Activated naive CD4-positive, alpha-beta T cell treated with anti-CD3 and anti-CD28 coated beads, Interleukin-2, amount 50 U/mL, for 24 hours (primary cell): ENCODE measurements around the gene OSTM1.
"Not testable (repeated sequence)": the region's sequence is repeated elsewhere in the genome, so short reads cannot be mapped to it uniquely, and the experiment has no call there.

ENCODE experiments used
- H3K27ac Mint-ChIP-seq: one replicate; pipeline ENCODE4 v1.8.0; 2021; ENCODE audit warnings: mild to moderate bottlenecking, mixed read lengths
- H3K27me3 Mint-ChIP-seq: one replicate; pipeline ENCODE4 v1.8.0; 2021; ENCODE audit warnings: mixed read lengths
- H3K36me3 Mint-ChIP-seq: one replicate; pipeline ENCODE4 v1.8.0; 2021; ENCODE audit warnings: mixed read lengths
- H3K4me1 Mint-ChIP-seq: one replicate; pipeline ENCODE4 v1.8.0; 2021; ENCODE audit warnings: mixed read lengths
- H3K4me3 Mint-ChIP-seq: one replicate; pipeline ENCODE4 v1.8.0; 2021; ENCODE audit warnings: mild to moderate bottlenecking, mixed read lengths
- H3K9me3 Mint-ChIP-seq: one replicate; pipeline ENCODE4 v1.8.0; 2021; ENCODE audit warnings: mixed read lengths

Gene OSTM1

DNA sequence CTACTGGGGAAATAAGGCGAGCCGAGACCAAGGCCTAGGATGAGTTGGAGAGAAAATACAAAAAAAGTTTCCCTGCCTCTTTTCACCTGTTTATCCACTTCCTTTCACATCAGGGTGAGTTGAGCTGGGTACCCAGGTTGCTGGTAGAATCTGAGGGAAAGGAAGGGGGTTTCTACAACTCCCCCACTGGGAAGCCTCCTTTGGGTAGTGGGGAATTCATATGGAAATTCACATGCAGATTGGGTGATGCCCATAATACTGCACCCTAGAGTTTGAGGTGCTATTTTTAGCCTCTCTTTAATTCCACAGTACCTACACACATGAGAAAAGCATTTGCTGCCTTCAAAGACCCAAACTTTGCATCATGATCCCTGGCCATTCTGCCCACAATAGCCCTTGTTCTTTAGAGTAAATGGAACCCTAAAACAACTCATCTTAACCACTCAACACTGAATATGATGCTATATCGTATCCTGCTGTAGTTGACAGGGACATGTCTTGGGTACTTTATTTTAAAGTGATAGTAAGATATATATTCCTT, 2.7 kb downstream of the OSTM1 start:
- Mint-ChIP-seq H3K27ac (no peak overlapping the region), H3K4me1 (peaks cover 23% of the 10 kb centered on the region), H3K36me3 (no peaks in the 10 kb centered on the region), H3K27me3 (no peaks in the 10 kb centered on the region), H3K4me3 (no peak overlapping the region), H3K9me3 (no peaks in the 10 kb centered on the region)

DNA sequence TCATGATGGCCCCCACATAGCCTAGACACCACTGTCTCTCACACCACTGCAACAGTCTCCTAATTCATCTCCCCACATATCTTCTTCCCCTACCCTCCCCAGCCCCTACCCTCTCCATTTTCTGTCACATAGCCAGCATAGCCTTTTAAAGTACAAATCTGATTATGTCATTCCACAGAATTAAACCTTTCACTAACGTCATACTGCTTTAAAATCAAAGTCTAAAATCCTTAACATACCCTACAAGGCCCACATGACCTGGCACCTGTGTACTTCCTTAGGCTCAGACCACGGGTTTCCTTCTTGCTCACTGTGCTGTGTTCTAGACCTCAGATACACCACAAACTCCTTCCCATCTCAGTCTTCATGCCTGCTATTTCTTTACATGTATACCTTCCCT, 5.9 kb downstream of the OSTM1 start:
- Mint-ChIP-seq H3K4me3 (no peak overlapping the region), H3K27ac (no peak overlapping the region), H3K36me3 (peaks cover 2% of the 10 kb centered on the region), H3K4me1 (peaks cover 18% of the 10 kb centered on the region), H3K27me3 (no peaks in the 10 kb centered on the region), H3K9me3 (no peaks in the 10 kb centered on the region)

DNA sequence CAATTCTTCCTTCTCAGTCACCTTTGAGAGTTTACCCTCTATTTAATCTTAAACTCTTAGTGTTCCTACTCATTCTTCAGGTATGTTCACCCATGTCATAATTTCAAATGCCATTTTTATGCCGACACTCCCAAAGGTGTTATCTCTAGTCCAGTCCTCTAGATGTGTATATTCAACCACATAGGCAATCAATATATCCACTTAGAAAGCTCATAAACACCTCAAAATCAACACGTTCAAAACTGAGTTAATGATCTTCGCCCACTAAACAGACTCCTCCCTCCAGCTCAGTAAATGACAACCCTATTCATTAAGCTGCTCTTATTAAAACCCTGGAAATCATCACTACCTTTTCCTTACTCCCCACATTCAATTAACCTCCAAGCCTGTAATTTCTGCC, 6.4 kb downstream of the OSTM1 start:
- Mint-ChIP-seq H3K36me3 (peaks cover 2% of the 10 kb centered on the region), H3K27me3 (no peaks in the 10 kb centered on the region), H3K4me1 (peaks cover 13% of the 10 kb centered on the region), H3K9me3 (no peaks in the 10 kb centered on the region), H3K27ac (no peak overlapping the region), H3K4me3 (no peak overlapping the region)

DNA sequence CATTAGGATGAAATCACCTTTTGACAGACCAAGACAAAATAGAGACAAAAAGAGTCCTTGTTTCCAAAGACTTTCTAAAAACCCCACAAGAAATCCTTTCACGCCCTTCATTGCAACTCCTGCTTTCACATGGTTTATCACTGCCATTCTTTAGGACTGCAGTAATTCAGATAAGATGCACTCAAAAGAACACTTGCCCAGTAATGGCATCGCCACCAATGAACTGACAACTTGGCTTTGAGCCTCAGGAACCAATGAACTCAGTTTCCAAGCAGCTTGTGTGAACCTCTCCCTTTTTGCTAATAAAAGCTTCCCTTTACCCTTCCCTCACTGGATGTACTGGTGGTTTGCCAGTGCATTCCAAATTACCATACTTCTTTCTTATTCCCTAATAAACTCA, 21.8 kb downstream of the OSTM1 start:
- Mint-ChIP-seq H3K27ac (no peak overlapping the region), H3K9me3 (no peaks in the 10 kb centered on the region), H3K4me3 (no peak overlapping the region), H3K4me1 (no peaks in the 10 kb centered on the region), H3K27me3 (no peaks in the 10 kb centered on the region), H3K36me3 (peaks cover 3% of the 10 kb centered on the region)

DNA sequence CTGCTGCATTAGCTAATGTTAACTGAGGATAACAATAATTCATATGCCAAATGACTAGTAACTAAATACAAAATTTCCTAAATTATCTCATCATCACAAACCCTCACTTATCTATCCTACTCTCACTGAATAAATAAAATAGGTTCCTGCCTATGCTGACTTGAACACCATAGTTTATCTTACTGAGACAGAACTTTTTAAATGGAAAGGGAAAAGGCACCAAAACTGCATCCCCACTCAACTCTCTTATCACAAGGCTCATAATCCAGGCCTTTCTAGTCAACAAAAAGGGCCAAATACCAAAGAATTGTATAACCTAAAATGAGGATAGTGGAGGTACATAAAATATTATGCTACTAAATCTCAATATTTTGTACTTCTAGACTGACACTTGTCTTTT, 23.1 kb downstream of the OSTM1 start:
- Mint-ChIP-seq H3K27ac (no peak overlapping the region), H3K36me3 (peaks cover 11% of the 10 kb centered on the region), H3K9me3 (no peaks in the 10 kb centered on the region), H3K4me3 (no peak overlapping the region), H3K27me3 (no peaks in the 10 kb centered on the region), H3K4me1 (no peaks in the 10 kb centered on the region)

DNA sequence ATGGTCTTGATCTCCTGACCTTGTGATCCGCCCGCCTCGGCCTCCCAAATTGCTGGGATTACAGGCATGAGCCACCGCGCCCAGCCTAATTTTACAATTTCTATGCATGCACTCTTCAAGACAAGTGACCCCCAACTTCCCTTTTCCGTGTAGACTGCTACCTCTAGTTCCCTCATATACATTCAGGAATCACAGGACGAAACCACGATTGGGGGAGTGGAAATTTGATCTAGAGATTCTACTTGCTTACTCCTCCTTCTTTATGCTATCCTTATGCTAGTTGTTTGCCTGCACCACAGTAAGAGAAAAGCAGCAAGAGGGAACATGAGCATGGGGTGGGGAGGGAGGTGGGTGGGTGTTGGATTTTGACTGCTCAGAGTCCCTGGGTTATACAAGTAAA, 34.9 kb downstream of the OSTM1 start:
- Mint-ChIP-seq H3K27me3 (no peaks in the 10 kb centered on the region), H3K27ac (no peak overlapping the region), H3K4me1 (no peaks in the 10 kb centered on the region), H3K9me3 (no peaks in the 10 kb centered on the region), H3K4me3 (no peak overlapping the region), H3K36me3 (peaks cover 19% of the 10 kb centered on the region)

DNA sequence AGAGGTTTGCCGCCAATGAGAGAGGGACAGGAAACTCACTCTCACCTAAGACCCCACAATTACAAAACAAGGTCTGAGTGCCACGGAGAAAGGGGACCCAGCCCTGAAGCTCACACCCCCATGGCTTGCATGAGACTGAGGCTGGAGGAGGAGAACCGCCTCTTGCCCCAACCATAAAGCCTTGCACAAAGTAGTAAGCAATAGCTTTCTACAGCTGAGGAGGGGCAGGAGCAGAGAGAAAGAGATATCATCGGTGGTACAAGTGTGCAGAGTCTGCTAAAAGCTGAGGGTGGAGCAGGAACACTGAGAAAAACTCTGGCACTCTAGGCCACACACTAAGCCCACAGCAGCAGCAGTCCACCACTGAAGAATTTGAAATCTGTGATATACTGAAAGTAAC, 37.7 kb downstream of the OSTM1 start:
- Mint-ChIP-seq H3K36me3 (peaks cover 22% of the 10 kb centered on the region), H3K9me3 (no peaks in the 10 kb centered on the region), H3K27ac (no peak overlapping the region)

DNA sequence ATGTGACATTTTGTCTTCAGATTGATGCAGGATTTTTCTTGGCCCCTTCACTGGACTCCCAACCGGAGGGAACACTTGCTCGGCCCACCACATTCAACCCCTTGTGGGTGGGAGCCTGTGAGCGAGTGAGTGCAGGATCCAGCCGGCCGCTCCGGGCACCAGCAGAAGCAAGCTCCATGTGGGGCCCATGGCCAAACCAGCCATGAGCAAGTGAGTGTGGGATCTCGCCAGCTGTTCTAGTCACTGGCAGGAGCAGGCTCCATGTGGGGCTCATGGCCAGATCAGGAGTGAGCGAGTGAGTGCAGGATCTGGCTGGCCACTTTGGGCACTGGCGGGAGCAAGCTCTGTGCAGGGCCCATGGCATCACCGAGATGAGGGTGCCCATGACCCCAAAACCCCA, 42.6 kb downstream of the OSTM1 start:
- H3K36me3 Mint-ChIP-seq: peaks cover 6% of the 10 kb centered on the region
- no peak overlapping the region for H3K27ac Mint-ChIP-seq
- no peaks in the 10 kb centered on the region for H3K4me1 Mint-ChIP-seq
- no peaks in the 10 kb centered on the region for H3K9me3 Mint-ChIP-seq
- H3K27me3 Mint-ChIP-seq: no peaks in the 10 kb centered on the region
- no peak overlapping the region for H3K4me3 Mint-ChIP-seq

More for the DNA sequence above, 37.7 kb downstream of the OSTM1 start:
- H3K4me1 Mint-ChIP-seq: no peaks in the 10 kb centered on the region
- H3K4me3 Mint-ChIP-seq: no peak overlapping the region
- no peaks in the 10 kb centered on the region for H3K27me3 Mint-ChIP-seq

DNA sequence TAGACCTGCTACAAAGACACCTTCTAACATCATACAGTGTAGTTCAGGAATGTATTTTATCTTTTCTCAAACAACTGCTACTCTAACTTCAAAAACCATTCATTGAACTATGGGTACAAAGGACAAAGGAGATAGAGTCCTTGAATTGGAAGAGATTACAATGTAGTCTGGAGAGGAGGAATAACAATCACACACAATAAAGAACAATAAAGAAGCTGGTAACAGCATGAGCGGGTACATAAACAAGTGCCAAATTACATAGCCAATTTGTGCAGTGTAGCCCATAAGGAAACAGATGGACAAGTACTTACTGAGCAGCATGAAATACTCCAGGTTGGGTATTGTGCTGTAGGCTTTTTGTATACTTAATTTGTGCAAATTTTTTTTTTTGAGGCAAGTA, 44.3 kb downstream of the OSTM1 start:
- H3K4me1 Mint-ChIP-seq: no peaks in the 10 kb centered on the region
- H3K9me3 Mint-ChIP-seq: no peaks in the 10 kb centered on the region
- H3K27me3 Mint-ChIP-seq: no peaks in the 10 kb centered on the region
- peaks cover 6% of the 10 kb centered on the region for H3K36me3 Mint-ChIP-seq
- no peak overlapping the region for H3K27ac Mint-ChIP-seq
- no peak overlapping the region for H3K4me3 Mint-ChIP-seq

DNA sequence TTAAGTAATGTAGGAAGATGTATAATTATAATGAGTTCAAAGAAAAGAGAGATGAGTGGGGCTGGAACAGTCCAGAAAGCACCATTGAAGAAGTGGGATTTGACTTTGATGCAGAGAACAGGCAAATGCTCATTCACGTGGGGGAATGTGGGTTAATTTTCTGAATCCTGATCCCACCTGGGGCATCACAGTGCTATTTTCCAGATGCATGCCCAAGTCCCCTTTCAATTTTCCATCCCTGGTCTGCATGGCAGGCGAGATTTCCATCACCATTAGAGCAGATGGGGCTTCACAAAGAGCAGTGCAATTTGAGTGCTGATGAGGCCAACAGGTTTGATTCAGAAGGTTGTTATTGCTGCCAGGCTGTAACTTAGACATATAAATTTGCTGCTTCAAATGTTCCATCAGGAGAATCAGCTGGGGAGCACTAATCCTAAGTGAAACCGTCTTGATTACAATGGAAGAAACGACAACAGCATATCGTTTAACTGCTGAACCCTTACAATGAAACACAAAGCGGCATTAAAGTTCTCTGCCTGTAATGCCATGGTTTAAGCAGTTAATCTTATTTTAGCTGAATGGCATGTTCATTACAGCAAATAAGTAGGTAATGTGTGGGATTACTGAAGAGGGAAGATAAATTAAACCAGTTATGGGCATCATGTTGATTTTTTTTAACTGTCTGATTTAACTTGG, 45.2 kb downstream of the OSTM1 start:
- Mint-ChIP-seq H3K4me3 (no peak overlapping the region), H3K4me1 (no peaks in the 10 kb centered on the region), H3K27ac (no peak overlapping the region), H3K9me3 (no peaks in the 10 kb centered on the region), H3K36me3 (peaks cover 6% of the 10 kb centered on the region), H3K27me3 (no peaks in the 10 kb centered on the region)

DNA sequence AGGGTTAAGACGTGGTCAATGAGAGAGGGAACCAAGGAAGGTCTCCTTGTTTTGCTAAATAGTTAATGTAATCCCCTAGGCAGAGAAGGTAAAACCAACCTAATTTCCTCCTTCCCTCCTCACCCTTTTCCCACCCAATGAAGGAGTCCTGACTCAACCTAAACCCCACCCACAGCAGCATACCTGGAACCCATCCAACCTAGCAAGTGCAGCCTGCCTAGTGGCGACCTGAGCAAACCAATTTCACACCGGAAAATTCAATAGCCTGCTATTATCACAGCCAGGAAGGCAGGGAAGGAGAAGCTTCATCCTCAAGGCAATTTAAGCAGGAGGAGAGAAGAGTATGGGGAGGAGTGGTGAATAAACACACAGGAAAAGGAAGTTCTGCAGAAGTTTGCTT, 46.9 kb downstream of the OSTM1 start:
- Mint-ChIP-seq H3K9me3 (no peaks in the 10 kb centered on the region), H3K4me3 (no peak overlapping the region), H3K27me3 (no peaks in the 10 kb centered on the region), H3K27ac (no peak overlapping the region), H3K4me1 (no peaks in the 10 kb centered on the region), H3K36me3 (peaks cover 5% of the 10 kb centered on the region)

DNA sequence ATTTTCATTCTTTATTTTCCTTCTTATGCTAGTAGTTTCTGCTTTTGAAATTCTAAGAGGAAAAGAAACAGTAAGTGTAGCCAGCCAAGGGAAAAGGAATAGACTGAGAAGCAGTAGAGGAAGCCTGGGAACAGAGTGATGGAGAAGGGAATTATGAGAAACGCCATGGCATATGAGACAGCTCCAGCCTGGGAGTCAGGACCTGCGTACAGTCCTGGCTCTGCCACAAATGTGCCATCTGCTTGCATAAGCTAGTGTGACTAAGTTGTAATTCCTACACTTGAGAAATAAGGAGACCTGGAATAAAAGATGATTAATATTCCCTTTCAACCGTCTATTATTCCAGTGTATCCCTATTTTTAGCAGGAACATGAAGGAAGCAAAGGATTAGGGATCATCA, 47.5 kb downstream of the OSTM1 start:
- H3K27me3 Mint-ChIP-seq: no peaks in the 10 kb centered on the region
- no peak overlapping the region for H3K27ac Mint-ChIP-seq
- no peaks in the 10 kb centered on the region for H3K4me1 Mint-ChIP-seq
- H3K4me3 Mint-ChIP-seq: no peak overlapping the region
- H3K9me3 Mint-ChIP-seq: no peaks in the 10 kb centered on the region
- peaks cover 5% of the 10 kb centered on the region for H3K36me3 Mint-ChIP-seq

DNA sequence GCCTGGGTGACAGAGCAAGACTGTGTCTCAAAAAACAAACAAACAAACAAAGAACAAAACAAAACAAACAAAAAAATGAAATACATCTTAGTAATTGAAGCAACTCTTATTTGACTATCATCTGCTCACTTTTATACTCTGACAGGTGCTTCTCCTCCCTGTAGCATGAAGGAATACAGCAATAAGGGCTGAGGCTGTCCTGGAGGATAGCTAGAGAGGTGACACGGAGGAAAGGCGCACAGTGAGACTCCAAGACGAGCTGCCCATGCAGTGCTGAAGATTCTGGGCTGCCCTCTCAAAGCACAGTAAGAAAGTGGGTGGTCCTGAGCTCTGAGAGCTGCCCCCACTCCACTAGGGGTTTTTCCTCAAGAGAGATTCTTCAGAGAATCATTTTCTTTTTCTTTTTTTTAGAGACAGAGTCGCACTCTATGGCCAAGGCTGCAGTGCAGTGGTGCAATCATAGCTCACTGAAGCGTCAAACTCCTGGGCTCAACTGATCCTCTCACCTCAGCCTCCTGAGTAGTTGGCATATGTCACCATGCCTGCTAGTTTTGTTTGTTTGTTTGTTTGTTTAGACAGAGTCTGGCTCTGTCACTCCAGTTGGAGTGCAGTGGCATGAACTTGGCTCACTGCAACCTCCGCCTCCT, 50.0 kb downstream of the OSTM1 start:
- peaks cover 5% of the 10 kb centered on the region for H3K36me3 Mint-ChIP-seq
- H3K4me3 Mint-ChIP-seq: no peak overlapping the region
- no peaks in the 10 kb centered on the region for H3K9me3 Mint-ChIP-seq
- no peak overlapping the region for H3K27ac Mint-ChIP-seq
- H3K4me1 Mint-ChIP-seq: no peaks in the 10 kb centered on the region
- no peaks in the 10 kb centered on the region for H3K27me3 Mint-ChIP-seq

DNA sequence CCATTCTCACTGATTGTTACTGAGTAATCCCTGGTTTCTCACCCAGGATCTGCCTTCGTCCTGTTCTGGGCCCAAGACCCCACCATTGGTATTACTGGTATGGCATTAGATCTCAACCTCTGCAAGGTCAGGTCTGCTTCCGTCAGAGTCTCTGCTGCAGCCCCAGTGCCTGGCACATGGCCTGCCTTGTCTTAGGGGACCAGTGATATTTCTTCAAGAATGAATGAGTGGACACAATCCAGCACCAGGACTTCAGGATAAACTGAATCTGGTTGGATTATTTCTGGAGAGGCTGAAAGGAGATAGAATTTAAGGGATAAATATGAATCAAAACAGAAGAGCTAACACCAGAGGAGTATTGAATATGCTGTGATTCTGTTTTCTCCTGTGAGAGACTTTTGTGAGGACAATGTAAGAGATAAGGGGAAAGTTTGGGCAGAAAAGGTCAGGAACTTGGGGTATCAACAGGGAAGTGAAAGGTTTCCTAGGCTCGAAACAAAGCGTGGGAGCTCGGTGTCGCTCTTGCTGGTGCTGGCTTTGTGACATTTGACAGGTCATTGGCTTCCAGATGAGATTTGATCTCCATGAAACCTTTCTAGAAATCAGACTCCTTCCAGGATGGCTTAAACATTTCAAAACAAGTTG, 53.9 kb downstream of the OSTM1 start:
- Mint-ChIP-seq H3K27ac (no peak overlapping the region), H3K4me1 (no peaks in the 10 kb centered on the region), H3K36me3 (peaks cover 10% of the 10 kb centered on the region), H3K4me3 (no peak overlapping the region), H3K27me3 (peaks cover 3% of the 10 kb centered on the region), H3K9me3 (no peaks in the 10 kb centered on the region)

DNA sequence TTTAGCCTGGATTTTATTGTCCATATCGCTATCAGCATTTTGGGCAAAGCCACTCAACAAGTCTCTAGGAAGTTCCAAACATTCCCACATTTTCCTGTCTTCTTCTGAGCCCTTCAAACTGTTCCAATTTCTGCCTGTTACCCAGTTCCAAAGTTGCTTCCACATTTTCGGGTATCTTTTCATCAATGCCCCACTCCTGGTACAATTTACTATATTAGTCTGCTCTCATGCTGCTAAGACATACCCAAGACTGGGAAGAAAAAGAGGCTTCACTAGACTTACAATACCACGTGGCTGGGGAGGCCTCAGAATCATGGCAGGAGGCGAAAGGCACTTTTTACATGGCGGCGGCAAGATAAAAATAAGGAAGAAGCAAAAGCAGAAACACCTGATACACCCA, 58.3 kb downstream of the OSTM1 start:
- H3K9me3 Mint-ChIP-seq, H3K4me1 Mint-ChIP-seq: not testable (repeated sequence)
- H3K36me3 Mint-ChIP-seq: peaks cover 17% of the 10 kb centered on the region

DNA sequence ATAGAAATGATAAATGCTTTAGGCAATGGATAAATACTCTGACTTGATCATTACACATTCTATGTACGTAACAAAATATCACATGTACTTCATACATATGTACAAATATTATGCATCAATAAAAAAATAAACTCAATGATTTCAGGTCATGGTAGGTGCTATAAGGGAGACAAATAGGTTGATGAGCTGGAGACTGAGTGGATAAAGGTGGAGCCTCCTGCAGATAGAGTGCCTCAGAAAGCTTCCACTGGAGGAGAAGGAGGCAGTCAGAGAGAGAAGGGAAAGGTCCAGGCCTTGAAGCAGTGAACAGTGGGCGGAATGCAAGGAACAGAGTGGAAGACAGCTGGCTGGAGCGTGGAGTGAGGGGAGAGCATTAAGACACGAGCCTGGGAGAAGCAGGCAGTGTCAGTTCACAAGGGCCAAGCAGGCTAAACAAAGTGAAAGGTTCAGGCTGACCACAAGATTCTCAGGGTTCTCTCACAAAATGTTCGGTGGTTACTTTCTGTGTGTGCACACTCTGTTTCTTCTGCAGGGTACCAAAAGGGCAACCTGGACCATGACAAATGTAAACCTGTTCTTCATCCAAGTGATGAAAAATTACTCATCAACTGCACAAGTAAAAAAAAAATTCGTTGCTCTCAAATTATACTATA, 60.6 kb downstream of the OSTM1 start:
- H3K9me3 Mint-ChIP-seq: peaks cover 10% of the 10 kb centered on the region
- H3K27ac Mint-ChIP-seq: no peak overlapping the region
- H3K27me3 Mint-ChIP-seq: peaks cover 5% of the 10 kb centered on the region
- H3K36me3 Mint-ChIP-seq: peaks cover 21% of the 10 kb centered on the region
- H3K4me1 Mint-ChIP-seq: no peaks in the 10 kb centered on the region
- no peak overlapping the region for H3K4me3 Mint-ChIP-seq

More for the DNA sequence above, 58.3 kb downstream of the OSTM1 start:
- H3K4me3 Mint-ChIP-seq, H3K27ac Mint-ChIP-seq, H3K27me3 Mint-ChIP-seq: not testable (repeated sequence)
